Fibroblast of skin of left biceps (primary cell): Measurements from ENCODE around the gene CDH4.
"Not testable (repeated sequence)": the region's sequence is repeated elsewhere in the genome, so short reads cannot be mapped to it uniquely, and the experiment has no call there.

Experiments used
- DNase-seq, 2 experiments: peaks; one replicate each; pipeline ENCODE4 v3.0.0-alpha.2; 2013; ENCODE audit warnings: low read depth in 2 of 2

Gene CDH4

GRCh38 chr20:61416546-61416945 is 164.5 kb downstream of the CDH4 start:
- no peak for DNase-seq

GRCh38 chr20:61417221-61417941 is 165.3 kb downstream of the CDH4 start:
- DNase-seq = no peak

GRCh38 chr20:61419010-61419409 is 166.9 kb downstream of the CDH4 start:
- DNase-seq = no peak

GRCh38 chr20:61419501-61419900 is 167.4 kb downstream of the CDH4 start:
- no peak for DNase-seq

- DNase-seq = no peak
Observed at GRCh38 chr20:61420056-61420455, 168.0 kb downstream of the CDH4 start.

GRCh38 chr20:61420781-61421180 is 168.7 kb downstream of the CDH4 start:
- DNase-seq = no peak

- DNase-seq = no peak
Observed at GRCh38 chr20:61422636-61423425, 170.8 kb downstream of the CDH4 start.

GRCh38 chr20:61424011-61424627 is 172.1 kb downstream of the CDH4 start:
- DNase-seq = no peak

- DNase-seq = no peak
Observed at GRCh38 chr20:61424628-61425420, 172.8 kb downstream of the CDH4 start.

GRCh38 chr20:61425541-61425991 is 173.5 kb downstream of the CDH4 start:
- not testable (repeated sequence) for DNase-seq

GRCh38 chr20:61426352-61426751 is 174.3 kb downstream of the CDH4 start:
- no peak for DNase-seq

- no peak for DNase-seq
Observed at GRCh38 chr20:61429458-61430227, 177.6 kb downstream of the CDH4 start.

GRCh38 chr20:61430228-61430624 is 178.2 kb downstream of the CDH4 start:
- no peak for DNase-seq

GRCh38 chr20:61433176-61433575 is 181.1 kb downstream of the CDH4 start:
- no peak for DNase-seq

GRCh38 chr20:61433816-61434215 is 181.8 kb downstream of the CDH4 start:
- DNase-seq = no peak

GRCh38 chr20:61434341-61434781 is 182.3 kb downstream of the CDH4 start:
- peak in 1 of 2 experiments; percentile 10 for DNase-seq

GRCh38 chr20:61435184-61435822 is 183.2 kb downstream of the CDH4 start:
- DNase-seq = no peak

- no peak for DNase-seq
Observed at GRCh38 chr20:61435823-61436220, 183.8 kb downstream of the CDH4 start.

- peak; percentile 64 to 68 for DNase-seq
Observed at GRCh38 chr20:61436283-61436666, 184.2 kb downstream of the CDH4 start.

- peak; percentile 45 to 47 for DNase-seq
Observed at GRCh38 chr20:61436667-61437279, 184.7 kb downstream of the CDH4 start.
